ENCODE results near the gene TLCD5.

TLCD5 gene

GRCh38 chr11:120334894-120335462, 9.9 kb downstream of the TLCD5 start:
- ChIA-PET POLR2A (no interaction called here), CTCF (interaction anchor here (0.7 to 4.3 kb wide), 31 partner anchors 8 to 979 kb away, joined by 3 to 22 read pairs (median 4); partner anchors contain the start of gene TLCD5)
- DNase-seq (ENCODE audit: extremely low spot score), result peak; percentile 54
- TF ChIP-seq, protein P1, sequence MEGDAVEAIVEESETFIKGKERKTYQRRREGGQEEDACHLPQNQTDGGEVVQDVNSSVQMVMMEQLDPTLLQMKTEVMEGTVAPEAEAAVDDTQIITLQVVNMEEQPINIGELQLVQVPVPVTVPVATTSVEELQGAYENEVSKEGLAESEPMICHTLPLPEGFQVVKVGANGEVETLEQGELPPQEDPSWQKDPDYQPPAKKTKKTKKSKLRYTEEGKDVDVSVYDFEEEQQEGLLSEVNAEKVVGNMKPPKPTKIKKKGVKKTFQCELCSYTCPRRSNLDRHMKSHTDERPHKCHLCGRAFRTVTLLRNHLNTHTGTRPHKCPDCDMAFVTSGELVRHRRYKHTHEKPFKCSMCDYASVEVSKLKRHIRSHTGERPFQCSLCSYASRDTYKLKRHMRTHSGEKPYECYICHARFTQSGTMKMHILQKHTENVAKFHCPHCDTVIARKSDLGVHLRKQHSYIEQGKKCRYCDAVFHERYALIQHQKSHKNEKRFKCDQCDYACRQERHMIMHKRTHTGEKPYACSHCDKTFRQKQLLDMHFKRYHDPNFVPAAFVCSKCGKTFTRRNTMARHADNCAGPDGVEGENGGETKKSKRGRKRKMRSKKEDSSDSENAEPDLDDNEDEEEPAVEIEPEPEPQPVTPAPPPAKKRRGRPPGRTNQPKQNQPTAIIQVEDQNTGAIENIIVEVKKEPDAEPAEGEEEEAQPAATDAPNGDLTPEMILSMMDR (IDR thresholded peaks at IDR 0.05; ENCODE audit: control extremely low read depth, extremely low read depth, low read depth, missing control alignments), result peak; percentile 70

DNA sequence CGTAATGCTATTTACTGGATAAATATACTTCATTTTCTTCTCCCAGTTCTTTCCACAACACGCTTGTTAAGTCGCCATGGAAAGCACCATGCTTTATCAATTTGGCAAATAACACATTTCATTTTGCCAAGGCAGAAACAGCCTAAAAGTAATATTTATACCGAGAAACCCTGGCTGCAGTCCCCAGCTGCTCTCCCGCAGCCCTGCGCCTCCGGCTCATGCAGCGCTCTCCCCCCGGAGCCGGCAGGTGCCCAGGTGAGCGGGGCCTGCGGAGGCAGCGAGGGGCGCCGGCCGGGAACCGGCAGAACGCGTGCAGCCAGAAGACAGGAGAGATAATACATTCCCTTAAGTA, 10.4 kb downstream of the TLCD5 start:
- ChIA-PET CTCF (interaction anchor here (0.7 to 4.3 kb wide), 29 partner anchors 10 to 980 kb away, joined by 3 to 22 read pairs (median 4); partner anchors contain the start of gene TLCD5), POLR2A (no interaction called here)
- TF ChIP-seq, protein P1 (IDR thresholded peaks at IDR 0.05; ENCODE audit: control extremely low read depth, extremely low read depth, low read depth, missing control alignments), result no peak
- DNase-seq (ENCODE audit: extremely low spot score), result peak; percentile 59

GRCh38 chr11:120335908-120336640, 11.0 kb downstream of the TLCD5 start, which contains the start of gene ARHGEF12:
Gene ARHGEF12, plus strand, starts transcription at chr11:120336413. Its CDS starts 831 bp downstream, at chr11:120337244.
- TF ChIP-seq, protein P1 (IDR thresholded peaks at IDR 0.05; ENCODE audit: control extremely low read depth, extremely low read depth, low read depth, missing control alignments), result peak; percentile 43
- ChIA-PET POLR2A (no interaction called here), CTCF (interaction anchor here (0.7 to 4.3 kb wide), 16 partner anchors 10 to 980 kb away, joined by 3 to 22 read pairs (median 6); partner anchors contain the start of gene TLCD5)
- peak; percentile 92 for DNase-seq (ENCODE audit: extremely low spot score)

DNA sequence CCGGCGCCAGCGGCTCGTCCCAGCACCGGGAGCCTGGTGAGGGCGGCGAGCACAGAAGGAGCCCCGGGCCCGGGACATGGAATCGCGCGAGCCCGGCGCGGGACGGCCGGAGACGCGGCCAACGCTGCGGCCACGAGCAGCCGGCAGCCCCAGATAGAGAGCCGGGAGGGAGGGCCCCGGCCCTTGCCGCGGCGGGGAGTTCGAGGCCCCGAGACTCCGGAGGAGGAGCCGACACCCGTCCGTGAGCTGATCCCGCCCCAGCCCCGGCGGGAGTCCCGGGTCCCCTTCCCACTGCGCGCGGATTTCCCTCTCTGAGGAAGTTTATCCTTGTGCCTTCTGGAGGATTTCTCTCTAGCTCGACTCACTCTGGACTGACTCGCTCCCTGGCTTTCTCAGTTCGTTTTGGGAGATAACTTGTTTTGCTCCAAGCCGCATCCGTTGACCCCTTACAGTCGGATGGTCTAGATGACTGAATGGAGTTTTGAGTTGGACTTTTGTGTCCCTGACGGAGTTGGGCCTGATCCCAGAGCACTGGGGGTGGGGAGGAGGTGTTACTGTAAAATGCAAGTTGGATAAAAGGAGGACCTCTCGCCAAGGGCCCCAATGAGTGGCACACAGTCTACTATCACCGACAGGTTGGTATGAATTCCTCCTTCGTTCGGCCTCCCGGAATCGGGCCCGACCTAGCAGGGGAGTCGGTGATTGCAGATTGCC, 11.7 kb downstream of the TLCD5 start:
- peak; percentile 62 for DNase-seq (ENCODE audit: extremely low spot score)
- ChIA-PET POLR2A (no interaction called here), CTCF (interaction anchor here (0.7 to 2.9 kb wide), 9 partner anchors 11 to 121 kb away, joined by 3 to 22 read pairs (median 6); partner anchors contain the start of gene TLCD5)
- TF ChIP-seq, protein P1 (IDR thresholded peaks at IDR 0.05; ENCODE audit: control extremely low read depth, extremely low read depth, low read depth, missing control alignments), result no peak

DNA sequence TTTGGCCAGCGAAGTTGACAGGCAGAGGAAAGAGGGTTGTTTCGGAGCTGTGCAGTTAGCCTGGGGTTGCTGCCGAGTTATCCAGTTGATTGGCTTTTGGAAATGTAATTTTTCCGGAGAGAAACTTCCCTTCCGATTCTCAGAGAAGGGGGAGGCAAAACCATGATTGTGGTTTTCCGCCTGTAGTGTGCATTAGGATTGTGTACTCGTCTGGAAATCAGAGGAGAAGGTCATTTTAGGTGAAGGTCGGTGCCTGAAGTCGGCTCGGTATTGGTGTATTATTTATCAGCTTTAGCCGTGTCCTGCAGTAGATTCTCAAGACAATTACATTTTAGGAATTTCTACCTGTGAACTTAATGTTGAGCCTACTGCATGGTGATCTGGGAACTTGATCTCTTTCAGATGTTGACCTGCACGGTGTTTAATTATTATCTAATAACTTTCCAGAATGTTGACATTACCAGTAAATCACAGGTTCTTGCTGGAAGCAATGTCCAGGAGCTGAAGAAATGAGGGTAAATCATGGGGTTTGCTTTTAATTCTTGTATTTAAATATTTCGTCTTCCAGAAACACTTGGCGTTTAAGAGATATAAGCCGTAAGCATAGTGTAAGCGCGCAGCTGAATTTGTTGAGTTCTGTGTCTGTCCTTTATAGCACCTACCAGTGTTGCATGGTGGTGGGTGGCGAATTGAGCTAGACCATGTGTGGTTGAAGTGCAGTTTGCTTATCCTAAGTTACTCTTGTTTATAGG, 12.4 kb downstream of the TLCD5 start:
- ChIA-PET CTCF (interaction anchor here (1.0 to 2.9 kb wide), 8 partner anchors 9 to 101 kb away, joined by 3 to 8 read pairs (median 4); no protein-coding TSS in a partner anchor), POLR2A (no interaction called here)
- DNase-seq (ENCODE audit: extremely low spot score), result no peak

More for the DNA sequence above, 12.4 kb downstream of the TLCD5 start:
- TF ChIP-seq, protein P1 (IDR thresholded peaks at IDR 0.05; ENCODE audit: control extremely low read depth, extremely low read depth, low read depth, missing control alignments), result no peak

Data from GM10248 (cell line).